Small intestine (tissue), 7 donors: ENCODE results near the gene DIAPH2. TPM values are rescaled to one million over a fixed set of nuclear protein-coding genes. Genes with fewer than 3 reads are reported as not detected.

Experiments used
- DNase-seq, 2 donors: peaks; one replicate each; pipeline versions ENCODE4 v3.0.0 to v3.0.0-alpha.2; 2013
- FAIRE-seq: peaks from 2 replicates; lab custom pipeline; 2012; peaks lifted over from hg19 to GRCh38; lab: Jason Lieb, UNC
- H3K27ac ChIP-seq, 3 donors: one replicate each; pipeline ENCODE4 v1.5.1; 2013; ENCODE audit warnings: low read length in 2 of 3, mild to moderate bottlenecking in 2 of 3, control low read depth in 1 of 3, inconsistent platforms in 1 of 3, low read depth in 1 of 3, moderate library complexity in 1 of 3
- H3K27me3 ChIP-seq, 3 donors: one replicate each; pipeline ENCODE4 v1.6.1; 2013; ENCODE audit warnings: low read length in 3 of 3, inconsistent platforms in 1 of 3; ENCODE audit not compliant: control insufficient read depth in 3 of 3, insufficient read depth in 3 of 3
- H3K36me3 ChIP-seq, 3 donors: one replicate each; pipeline ENCODE4 v1.6.1; 2013; ENCODE audit warnings: low read length in 3 of 3, inconsistent platforms in 1 of 3, low read depth in 1 of 3, mild to moderate bottlenecking in 1 of 3, moderate library complexity in 1 of 3; ENCODE audit not compliant: control insufficient read depth in 3 of 3, insufficient read depth in 2 of 3
- H3K4me1 ChIP-seq, 3 donors: one replicate each; pipeline ENCODE4 v1.6.1; 2013; ENCODE audit warnings: low read length in 2 of 3, inconsistent platforms in 1 of 3, low read depth in 1 of 3, mild to moderate bottlenecking in 1 of 3, moderate library complexity in 1 of 3; ENCODE audit not compliant: control insufficient read depth in 3 of 3, insufficient read depth in 2 of 3
- H3K4me3 ChIP-seq, 3 donors: one replicate each; pipeline ENCODE4 v1.5.1; 2013; ENCODE audit warnings: low read length in 3 of 3, control low read depth in 1 of 3, inconsistent platforms in 1 of 3, low read depth in 1 of 3, mild to moderate bottlenecking in 1 of 3, moderate library complexity in 1 of 3
- H3K9me3 ChIP-seq, 2 donors: one replicate each; pipeline ENCODE4 v1.6.1; 2013; ENCODE audit warnings: low read depth in 1 of 2, low read length in 1 of 2; ENCODE audit not compliant: control insufficient read depth in 2 of 2, insufficient read depth in 1 of 2
- WGBS, 3 donors: extraction: QIAGEN DNeasy Blood & Tissue Kit; methylation state at CpG; one replicate each; pipeline ENCODE4 v1.1.7; 2013; 5-methylcytosine and 5-hydroxymethylcytosine counted together
- polyA plus RNA-seq, 4 donors: library from polyadenylated mRNA; stranded (reverse) in 3 of 4; unstranded in 1 of 4; fragments of 200-250 nt in 3 of 4; fragments of 120-200 nt in 1 of 4; gene quantifications; one replicate each; pipeline versions ENCODE4 v1.2.1 to v1.2.3, GENCODE V29; 2013
- donor health status: healthy with polysubstance abuse.
- donor health status: control.
- donor health status: control.
- donor health status: Bipolar disorder and iron deficiency.
- donor health status: healthy.

The DIAPH2 gene
- polyA plus RNA-seq, 4 donors, result 5.1 to 11.7 (median 6.1) TPM

- H3K4me3 ChIP-seq, result no peak overlapping the region
- no peaks in the 10 kb centered on the region for H3K9me3 ChIP-seq
- DNase-seq (no peak), FAIRE-seq (no peak)
- 91 to 94% (median 92%) methylated on average over 5 of the region's 5 CpGs for WGBS, 3 donors
- H3K27ac ChIP-seq, result no peak overlapping the region
- H3K36me3 ChIP-seq, result no peaks in the 10 kb centered on the region
- no peaks in the 10 kb centered on the region for H3K27me3 ChIP-seq
- H3K4me1 ChIP-seq, result no peaks in the 10 kb centered on the region
Measured at GRCh38 chrX:97587171-97587570, 902.5 kb downstream of the DIAPH2 start.

GRCh38 chrX:97594646-97595224 lies 910.1 kb downstream of the DIAPH2 start:
- no peak for FAIRE-seq
- no peaks in the 10 kb centered on the region for H3K36me3 ChIP-seq
- H3K27me3 ChIP-seq, result no peaks in the 10 kb centered on the region
- 67 to 87% (median 75%) methylated on average over 7 of the region's 7 CpGs for WGBS, 3 donors
- H3K4me1 ChIP-seq, result no peaks in the 10 kb centered on the region
- H3K4me3 ChIP-seq, result no peak overlapping the region
- H3K9me3 ChIP-seq, result no peaks in the 10 kb centered on the region
- no peak overlapping the region for H3K27ac ChIP-seq
- no peak for DNase-seq

DNA sequence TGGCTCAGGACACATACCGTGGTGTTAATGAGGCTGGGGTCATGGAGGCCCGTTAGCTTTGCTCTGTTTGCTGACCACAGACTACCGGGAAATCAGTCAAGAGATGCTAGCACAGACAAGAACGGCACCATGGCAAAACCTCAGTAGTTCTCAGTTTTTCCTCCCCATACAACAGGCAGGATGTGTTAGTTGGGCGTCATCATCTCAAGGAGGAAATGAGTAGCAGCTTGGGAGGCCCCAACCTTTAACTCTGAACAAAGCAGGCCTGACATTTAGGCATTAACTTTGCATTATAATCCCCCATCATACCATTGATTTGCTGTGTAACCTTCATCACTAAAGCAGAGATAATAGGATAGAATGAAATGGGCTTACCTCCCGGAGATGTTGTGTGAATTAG lies 913.3 kb downstream of the DIAPH2 start:
- no peak for DNase-seq
- Histone ChIP-seq H3K9me3 (no peaks in the 10 kb centered on the region), H3K27me3 (no peaks in the 10 kb centered on the region), H3K4me3 (no peak overlapping the region), H3K27ac (no peak overlapping the region), H3K36me3 (peaks cover 0 to 3% (median 0%) of the 10 kb centered on the region in 3 donors), H3K4me1 (no peaks in the 10 kb centered on the region)
- 53 to 73% (median 59%) methylated on average over 6 of the region's 6 CpGs for WGBS, 3 donors
- no peak for FAIRE-seq

- H3K27me3 ChIP-seq, result no peaks in the 10 kb centered on the region
- H3K9me3 ChIP-seq, result no peaks in the 10 kb centered on the region
- 52 to 76% (median 60%) methylated on average over 3 of the region's 3 CpGs for WGBS, 3 donors
- H3K36me3 ChIP-seq, result peaks cover 0 to 3% (median 0%) of the 10 kb centered on the region in 3 donors
- no peak for FAIRE-seq
- no peak overlapping the region for H3K4me3 ChIP-seq
- H3K4me1 ChIP-seq, result no peaks in the 10 kb centered on the region
- DNase-seq, result no peak
- H3K27ac ChIP-seq, result no peak overlapping the region
Measured at GRCh38 chrX:97602465-97603258, 918.0 kb downstream of the DIAPH2 start.

- no peaks in the 10 kb centered on the region for H3K4me1 ChIP-seq
- H3K27ac ChIP-seq, result no peak overlapping the region
- DNase-seq (no peak), FAIRE-seq (no peak)
- 60 to 77% (median 74%) methylated on average over 3 of the region's 3 CpGs for WGBS, 3 donors
- H3K4me3 ChIP-seq, result no peak overlapping the region
- no peaks in the 10 kb centered on the region for H3K27me3 ChIP-seq
- peaks cover 0 to 3% (median 0%) of the 10 kb centered on the region in 3 donors for H3K36me3 ChIP-seq
- no peaks in the 10 kb centered on the region for H3K9me3 ChIP-seq
Measured at GRCh38 chrX:97605271-97605670, 920.6 kb downstream of the DIAPH2 start.

- 94 to 100% (median 96%) methylated on average over 1 of the region's 1 CpG for WGBS, 3 donors
- DNase-seq, result peak in 1 of 2 donors; percentile 19
- no peaks in the 10 kb centered on the region for H3K36me3 ChIP-seq
- no peaks in the 10 kb centered on the region for H3K4me1 ChIP-seq
- H3K9me3 ChIP-seq, result no peaks in the 10 kb centered on the region
- no peak for FAIRE-seq
- no peak overlapping the region for H3K4me3 ChIP-seq
- H3K27ac ChIP-seq, result no peak overlapping the region
- H3K27me3 ChIP-seq, result no peaks in the 10 kb centered on the region
Measured at GRCh38 chrX:97609357-97609756, 924.7 kb downstream of the DIAPH2 start.

DNA sequence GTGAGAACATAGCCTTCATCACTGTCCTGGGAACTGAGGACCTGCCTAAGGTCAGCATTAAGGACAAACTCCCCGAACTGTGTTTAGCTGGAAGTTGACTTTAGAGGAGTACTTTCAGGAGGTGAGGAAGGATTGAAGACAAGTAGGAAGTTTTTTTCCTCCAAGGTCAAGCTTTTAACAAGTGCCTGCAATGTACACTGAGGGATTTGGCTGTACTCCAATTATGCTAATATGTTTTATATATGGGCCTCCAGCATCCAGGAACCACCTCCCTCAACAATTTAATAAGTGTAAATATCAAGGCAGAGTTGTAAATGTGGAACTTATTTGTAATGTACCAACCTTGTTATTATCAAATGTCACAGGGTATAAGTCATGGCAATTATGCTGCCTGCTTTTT lies 925.3 kb downstream of the DIAPH2 start:
- WGBS, 3 donors, result 64 to 78% (median 73%) methylated on average over 1 of the region's 1 CpG
- H3K9me3 ChIP-seq, result no peaks in the 10 kb centered on the region
- no peak overlapping the region for H3K27ac ChIP-seq
- H3K4me3 ChIP-seq, result no peak overlapping the region
- DNase-seq (no peak), FAIRE-seq (no peak)
- H3K4me1 ChIP-seq, result no peaks in the 10 kb centered on the region
- H3K27me3 ChIP-seq, result no peaks in the 10 kb centered on the region
- H3K36me3 ChIP-seq, result no peaks in the 10 kb centered on the region

DNA sequence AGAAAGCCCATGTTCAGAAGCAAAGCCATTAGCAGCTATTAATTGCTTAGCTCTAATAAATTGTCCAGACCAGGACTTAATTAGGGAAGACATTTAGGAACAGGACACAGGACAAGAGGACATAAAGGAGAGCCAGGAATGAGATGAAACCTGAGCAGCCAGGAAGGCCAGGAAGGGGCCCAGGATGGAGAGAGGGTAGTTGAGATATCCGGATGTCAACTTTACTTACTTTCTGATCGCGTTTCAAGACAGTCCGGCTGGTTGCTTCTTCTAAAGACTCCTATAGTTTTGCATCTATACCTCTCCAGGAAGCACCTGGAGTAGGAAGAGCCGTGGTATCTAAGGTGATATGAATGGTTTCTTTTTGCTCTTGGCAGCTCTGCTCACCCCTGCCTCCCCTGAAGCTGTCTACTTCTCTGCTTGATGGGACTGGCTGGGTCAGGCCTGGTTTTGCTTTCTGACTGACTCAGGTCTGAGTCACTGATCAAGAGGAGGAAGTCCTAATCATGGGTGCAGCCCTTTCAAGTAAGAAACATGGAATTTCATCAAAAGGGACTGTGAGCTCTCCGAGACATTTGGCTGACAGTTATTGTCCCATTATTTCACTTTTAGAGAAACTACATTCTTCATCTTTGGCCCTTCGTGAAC lies 932.4 kb downstream of the DIAPH2 start:
- no peaks in the 10 kb centered on the region for H3K9me3 ChIP-seq
- no peaks in the 10 kb centered on the region for H3K27me3 ChIP-seq
- H3K4me3 ChIP-seq, result no peak overlapping the region
- 62 to 72% (median 65%) methylated on average over 7 of the region's 7 CpGs for WGBS, 3 donors
- no peaks in the 10 kb centered on the region for H3K36me3 ChIP-seq
- no peaks in the 10 kb centered on the region for H3K4me1 ChIP-seq
- FAIRE-seq (no peak), DNase-seq (no peak)
- no peak overlapping the region for H3K27ac ChIP-seq
